GM18517 (cell line): ENCODE results near the gene SAFB2.

Experiments used
- ATAC-seq: cut with Tn5 transposase; IDR thresholded peaks from one replicate; pipeline ENCODE4 v1.9.1; 2021; ENCODE audit warnings: mild to moderate bottlenecking, moderate library complexity; ENCODE audit not compliant: unreplicated experiment

SAFB2 gene

DNA sequence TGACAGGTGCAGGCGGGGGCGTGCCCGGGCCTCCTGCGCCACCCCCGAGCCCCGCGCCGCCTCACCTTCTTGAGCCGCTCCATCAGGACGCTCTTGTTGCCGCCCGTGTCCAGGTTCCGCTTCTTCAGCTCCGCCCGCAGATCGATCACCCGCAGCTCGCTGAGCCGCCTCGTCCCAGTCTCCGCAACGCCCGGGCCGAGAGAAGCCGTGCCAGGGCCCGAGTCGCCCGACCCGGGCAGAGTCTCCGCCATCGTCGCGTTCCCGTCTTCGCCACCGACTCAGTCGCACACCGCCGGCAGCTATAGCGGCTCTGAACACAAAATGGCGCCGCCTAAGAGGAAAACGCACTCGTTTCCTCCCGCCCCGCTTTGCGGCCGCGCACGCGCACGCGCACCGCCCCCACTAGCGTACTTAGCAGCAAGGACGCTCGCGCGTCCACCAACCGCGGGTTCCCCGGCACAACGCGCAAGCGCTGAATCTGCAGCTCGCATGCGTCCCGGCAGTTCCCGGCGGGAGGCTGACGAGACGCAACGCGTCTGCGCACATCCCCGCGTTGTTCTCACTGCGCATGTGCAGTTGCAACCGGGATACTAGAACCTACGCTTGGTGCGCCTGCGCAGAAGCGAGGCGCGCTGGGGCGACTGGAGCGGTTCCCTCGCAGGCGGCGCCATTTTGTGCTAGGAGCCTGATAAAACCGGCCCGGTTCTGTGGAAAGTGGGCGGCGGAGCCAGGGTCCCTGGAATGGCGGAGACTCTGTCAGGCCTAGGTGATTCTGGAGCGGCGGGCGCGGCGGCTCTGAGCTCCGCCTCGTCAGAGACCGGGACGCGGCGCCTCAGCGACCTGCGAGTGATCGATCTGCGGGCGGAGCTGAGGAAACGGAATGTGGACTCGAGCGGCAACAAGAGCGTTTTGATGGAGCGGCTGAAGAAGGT, at the start of gene SAFB2, which contains the start of gene SAFB:
Gene SAFB2 (minus strand): TSS at position 312 of the 932 bp plus-strand sequence. CDS start 61 bp downstream, at position 251.
Gene SAFB (plus strand): TSS at position 619 of the 932 bp plus-strand sequence. CDS start 123 bp downstream, at position 742.
- ATAC-seq: peak; percentile 81

DNA sequence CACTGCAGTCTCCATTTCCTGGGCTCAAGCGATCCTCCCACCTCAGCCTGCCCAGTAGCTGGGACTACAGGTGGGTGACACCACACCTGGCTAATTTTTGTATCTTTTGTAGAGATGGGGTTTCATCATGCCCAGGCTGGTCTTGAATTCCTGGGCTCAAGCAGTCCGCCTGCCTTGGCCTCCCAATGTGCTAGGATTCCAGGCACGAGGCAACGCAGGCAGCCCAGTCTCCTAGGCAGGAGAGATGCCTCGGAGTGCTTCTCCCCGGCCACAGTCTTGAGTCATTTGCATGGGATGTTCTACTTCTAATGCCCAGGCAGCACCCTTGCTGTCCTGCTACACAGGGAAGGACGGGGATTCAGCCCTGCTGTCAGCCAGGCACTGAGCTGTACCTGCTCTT, 49.0 kb upstream of the SAFB2 start:
- ATAC-seq: no peak

DNA sequence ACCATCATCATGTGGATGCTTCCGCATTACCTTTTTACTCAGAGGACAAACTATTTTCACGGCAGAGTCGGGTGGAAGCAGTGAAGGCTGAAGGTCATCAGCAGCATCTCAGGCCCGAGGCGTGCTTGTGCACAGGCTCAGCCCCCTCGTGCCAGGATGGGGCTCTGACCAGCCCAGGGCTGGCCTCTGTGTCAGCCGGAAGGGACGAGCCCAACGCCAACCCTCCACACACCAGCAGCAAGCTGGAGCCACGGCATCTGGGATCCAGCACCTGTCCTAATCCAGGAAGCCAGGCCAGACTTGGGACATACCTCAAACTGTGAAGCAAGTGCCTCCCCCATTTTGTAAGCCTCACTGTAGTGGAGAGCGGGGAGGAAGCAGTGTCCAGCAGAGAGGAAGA, 46.6 kb upstream of the SAFB2 start:
- ATAC-seq: no peak

DNA sequence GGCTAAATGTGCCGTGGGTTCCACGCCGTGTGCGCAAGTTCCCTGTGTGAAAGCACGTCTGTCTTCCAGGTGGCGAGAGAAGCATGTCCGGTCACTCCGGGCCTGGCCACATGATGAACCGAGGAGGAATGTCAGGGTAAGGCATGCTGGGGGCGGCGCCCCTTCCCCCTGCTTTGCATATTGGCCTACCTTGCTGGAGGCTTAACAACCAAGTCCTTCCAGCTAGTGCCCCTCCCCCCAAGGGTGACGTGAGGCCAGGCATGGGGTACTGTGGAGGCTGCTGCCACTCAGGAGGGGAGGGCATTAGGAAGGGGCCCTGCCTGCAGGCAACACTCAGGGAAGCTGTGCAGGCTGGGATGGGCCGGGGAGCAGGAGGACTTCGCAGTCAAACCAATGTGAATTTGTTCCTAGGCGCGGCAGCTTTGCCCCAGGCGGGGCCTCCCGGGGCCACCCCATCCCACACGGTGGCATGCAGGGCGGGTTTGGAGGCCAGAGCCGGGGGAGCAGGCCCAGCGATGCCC, 45.2 kb upstream of the SAFB2 start:
- ATAC-seq: no peak

DNA sequence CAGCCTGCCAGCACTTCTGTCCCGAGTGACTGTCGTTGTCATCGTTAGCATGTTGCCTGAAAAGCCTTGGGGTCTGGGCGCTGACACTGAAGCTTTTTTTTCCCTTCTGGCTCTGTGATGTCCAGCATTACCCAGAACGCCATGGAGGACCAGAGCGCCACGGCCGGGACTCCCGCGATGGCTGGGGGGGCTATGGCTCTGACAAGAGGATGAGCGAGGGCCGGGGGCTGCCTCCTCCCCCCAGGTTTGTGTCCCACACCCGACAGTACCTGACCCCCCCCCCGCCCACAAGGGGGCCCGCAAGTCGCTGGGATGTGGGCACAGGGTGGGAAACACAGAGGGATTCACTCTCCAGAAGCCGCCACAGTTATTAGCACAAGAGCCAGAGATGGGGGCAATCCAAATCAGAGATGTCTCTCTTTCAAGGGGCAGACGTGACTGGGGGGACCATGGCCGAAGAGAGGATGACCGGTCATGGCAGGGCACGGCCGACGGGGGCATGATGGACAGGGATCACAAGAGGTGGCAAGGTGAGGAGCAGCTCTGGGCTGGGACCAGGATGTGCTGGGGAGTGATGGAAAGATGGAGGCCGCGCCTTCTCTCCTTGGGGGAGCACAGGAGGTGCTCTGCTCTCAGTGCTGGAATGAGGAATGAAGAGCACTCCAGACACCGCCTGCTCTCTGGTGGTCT, 44.5 kb upstream of the SAFB2 start:
- no peak for ATAC-seq

DNA sequence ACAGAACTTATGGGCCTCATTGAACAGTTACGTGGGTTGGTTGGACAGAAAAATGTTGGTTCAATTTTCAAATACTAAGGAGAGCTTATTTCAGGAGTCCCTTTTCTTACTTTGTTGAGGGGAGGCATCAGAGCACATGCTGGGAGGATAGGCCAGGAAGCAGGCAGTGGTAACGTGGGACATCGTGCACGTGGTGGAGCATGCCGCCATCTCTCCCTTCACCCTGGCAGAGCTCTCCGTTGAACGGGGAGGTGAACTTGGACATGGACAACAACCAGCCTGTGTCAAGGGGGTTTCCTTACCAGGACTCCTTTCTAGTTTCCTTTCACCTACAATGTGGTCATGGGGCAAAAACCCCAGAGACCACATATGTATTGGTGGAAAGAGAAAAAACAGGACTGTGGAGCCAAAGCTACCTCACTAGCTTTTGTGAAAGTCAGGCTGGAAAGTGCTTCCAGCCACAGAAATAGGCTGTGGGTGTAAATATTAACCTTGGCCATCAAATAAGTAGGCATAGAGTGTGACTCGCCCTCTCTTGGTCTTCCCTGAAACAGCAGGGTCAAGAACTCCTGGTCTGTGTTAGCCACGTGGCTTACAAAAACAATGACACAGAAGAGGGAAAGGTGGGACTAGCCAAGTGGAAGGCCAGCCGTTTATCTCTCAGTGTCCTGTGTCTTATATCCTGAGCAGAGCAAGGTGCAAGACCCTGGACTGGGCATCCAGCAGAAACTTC, 43.4 kb upstream of the SAFB2 start:
- no peak for ATAC-seq

DNA sequence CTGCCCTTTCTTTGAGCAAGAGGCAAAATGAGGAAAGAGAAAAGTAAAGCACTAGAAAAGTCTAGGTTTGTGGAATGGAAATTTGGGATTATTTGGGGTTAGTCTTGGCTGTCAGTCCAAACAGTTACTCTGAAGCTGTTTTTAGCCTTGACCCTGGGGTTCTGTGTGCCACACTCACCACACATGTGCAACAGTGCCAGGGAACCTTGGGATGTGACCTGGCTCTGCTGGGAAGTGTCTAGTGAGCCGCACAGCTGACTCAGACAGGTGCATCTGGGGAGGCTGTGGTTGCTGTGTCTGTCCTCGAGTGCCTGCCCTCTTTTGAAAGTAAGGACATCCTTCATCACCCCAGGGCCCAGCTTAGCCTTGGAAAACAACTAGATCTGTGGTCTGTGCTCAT, 41.9 kb upstream of the SAFB2 start:
- ATAC-seq: no peak

DNA sequence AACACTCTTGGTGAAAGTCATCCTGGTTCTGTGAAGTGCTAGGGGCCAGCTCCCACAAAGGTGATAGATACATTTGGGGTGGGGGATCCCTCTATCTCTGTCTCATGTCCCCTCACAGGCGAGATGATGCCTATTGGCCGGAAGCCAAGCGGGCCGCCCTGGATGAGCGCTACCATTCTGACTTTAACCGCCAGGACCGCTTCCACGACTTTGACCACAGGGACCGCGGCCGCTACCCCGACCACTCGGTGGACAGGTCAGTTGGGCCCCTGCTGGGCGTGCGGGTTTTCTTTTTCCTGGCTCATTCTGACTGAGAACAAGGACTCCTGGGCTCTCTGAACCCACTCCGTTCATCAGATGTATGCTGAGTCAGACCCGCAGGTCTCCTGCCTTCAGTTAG, 41.3 kb upstream of the SAFB2 start:
- ATAC-seq: no peak

DNA sequence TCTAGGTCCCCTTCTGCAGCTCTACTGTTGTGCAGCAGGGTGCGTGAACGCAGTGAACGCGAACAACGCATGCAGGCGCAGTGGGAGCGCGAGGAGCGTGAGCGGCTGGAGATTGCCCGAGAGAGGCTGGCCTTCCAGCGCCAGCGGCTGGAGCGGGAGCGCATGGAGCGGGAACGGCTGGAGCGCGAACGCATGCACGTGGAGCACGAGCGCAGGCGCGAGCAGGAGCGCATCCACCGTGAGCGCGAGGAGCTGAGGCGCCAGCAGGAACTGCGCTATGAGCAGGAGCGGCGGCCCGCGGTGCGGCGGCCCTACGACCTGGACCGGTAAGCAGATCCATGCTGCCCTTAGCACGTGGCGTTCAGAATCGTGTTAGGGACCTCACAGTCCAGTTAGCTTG, 38.9 kb upstream of the SAFB2 start:
- ATAC-seq: no peak

DNA sequence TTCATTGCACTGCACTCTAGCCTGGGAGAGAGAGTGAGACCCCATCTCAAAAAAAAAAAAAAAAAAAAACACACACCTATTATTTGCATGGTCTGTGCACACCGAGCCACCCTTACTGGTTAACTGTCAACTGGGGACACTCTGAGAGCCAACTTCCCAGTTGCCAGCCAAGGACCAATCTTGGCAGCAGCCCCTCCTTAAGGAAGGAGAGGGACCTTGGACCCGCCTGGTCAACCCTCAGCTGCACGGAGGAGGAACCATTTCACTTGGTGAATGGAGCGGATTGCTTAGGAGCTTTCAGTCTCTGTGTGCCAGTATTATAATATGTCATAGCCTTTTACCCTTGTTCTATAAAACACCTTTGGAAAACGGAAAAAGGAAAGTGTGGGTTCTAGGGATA, 32.8 kb upstream of the SAFB2 start:
- no peak for ATAC-seq

DNA sequence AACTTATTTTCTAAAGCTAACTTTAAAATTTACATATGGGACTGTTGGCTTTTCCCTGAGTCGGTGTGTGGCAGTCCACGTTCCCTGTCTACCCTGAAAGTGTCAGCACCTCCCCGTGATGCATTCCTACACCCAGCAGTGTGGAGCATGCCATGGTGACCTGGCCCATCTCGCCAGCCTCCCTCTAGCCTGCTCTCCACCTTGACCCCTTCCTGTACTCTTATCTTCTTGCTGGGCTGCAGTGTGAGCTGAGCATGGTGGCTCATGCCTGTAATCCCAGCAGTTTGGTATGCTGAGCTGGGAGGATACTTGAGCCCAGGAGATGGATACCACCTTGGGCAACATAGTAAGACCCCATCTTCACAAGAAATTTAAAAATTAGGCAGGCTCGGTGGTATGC, 32.4 kb upstream of the SAFB2 start:
- ATAC-seq: no peak

DNA sequence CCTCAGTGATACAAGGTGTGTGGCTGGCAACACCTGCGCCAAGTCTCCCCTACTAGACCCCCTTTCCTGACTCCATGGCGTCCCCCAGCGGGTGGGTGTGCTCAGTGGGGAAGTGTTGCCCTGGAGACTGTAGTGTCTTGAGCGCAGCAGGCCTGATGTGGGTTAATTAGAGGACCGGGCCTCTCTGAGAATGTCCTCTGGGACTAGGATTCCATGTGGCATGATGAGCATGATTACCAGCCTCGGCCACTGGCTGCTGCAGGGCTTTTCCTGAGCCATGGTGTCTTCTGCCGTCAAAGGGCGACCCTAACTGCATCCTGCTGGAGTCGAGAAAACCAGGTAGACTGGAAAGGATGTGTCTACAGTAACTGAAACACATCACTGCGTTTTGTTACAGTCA, 29.7 kb upstream of the SAFB2 start:
- no peak for ATAC-seq

DNA sequence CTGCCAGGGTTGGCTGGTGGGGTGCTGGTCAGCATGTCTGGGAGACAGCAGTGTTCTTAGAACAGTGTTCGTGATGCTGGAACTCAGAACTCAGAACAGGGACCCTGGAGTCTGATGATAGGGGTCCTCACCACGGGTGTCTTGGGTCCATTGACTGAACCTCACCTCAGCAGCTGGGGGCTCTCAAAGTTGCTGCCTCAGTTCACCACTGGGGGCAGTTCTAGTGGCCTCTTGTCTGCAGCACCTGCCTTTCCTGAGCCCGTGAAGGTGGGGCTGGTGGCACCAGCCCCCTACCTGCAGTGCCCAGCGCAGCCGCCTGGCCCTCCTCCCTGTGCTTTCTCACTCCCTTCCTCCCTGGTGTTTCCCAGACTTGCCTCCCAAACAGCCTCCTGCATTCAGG, 28.8 kb upstream of the SAFB2 start:
- ATAC-seq: no peak

DNA sequence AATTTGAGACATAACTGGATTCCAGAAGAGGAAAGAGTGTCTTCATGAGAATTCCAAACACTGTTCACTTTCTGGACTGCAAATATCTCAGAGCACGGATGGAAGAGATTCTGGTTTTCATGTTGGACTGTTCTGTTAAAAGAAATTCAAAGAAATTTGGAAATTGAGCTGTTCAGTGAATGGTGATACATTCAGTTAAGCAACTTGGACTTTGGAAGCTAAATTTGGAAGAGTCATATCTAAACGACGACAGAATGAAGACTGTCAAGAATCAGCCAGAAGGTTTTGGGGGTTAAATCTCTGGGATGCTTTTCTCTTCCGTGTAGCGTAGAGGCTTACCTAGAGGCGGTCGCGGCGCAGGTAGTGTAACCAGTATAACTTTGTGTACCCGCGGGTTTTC, 25.9 kb upstream of the SAFB2 start:
- ATAC-seq: no peak

DNA sequence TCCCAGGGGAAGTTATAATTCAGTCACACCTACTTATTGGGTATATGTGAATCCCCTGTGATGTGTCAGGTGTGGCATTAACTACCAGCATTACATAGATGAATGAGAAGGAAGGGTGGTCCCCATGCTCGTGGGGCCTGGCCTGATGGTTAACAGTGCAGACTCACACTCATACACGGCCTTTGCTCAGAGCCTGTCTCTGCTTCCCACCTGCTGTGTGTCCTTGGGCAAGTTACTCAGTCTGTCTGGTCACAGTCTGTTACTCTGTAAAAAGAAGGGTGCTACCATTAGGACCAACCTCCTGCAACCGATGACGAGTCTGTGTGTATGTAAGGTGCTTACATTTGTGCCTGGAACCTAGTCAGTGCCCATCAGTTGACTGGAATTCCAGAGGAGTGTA, 24.1 kb upstream of the SAFB2 start:
- ATAC-seq: no peak

DNA sequence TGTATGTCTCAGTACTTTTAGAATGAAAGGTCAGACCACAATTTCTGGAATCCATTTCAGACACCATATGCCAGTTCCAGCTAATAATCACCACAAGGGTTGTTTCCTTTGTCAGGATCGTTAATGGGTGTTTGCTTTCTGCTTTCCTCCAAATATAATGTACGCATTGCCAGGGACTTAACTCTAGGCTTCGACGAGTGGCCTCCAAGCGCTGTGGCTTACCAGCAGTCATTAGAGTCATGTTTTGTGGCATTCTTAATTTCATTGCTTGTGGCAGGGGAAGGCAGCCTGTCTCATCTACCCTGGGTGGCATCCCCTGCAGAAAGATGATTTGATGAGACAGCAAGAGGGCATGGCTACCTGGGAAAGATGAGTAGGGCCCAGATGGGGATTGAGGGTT, 22.8 kb upstream of the SAFB2 start:
- ATAC-seq: no peak

DNA sequence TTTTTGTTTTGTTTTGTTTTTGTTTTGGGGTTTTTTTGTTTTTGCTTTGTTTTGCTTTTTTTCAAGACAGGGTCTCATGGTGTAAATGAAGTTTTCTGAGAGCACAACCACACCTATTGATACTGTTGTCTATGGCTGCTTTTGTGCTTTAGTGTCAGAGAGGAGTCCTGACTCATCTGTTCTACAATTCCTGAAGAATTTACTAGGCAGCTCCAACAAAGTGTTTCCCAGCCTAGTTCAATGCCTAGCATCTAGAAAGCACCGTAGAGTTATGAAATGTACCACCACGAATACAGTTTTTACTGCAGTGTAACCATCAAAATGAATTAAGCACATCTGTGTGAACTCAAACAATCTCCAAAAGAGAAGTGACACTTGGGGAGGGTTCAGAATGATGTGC, 21.5 kb upstream of the SAFB2 start:
- ATAC-seq: no peak

DNA sequence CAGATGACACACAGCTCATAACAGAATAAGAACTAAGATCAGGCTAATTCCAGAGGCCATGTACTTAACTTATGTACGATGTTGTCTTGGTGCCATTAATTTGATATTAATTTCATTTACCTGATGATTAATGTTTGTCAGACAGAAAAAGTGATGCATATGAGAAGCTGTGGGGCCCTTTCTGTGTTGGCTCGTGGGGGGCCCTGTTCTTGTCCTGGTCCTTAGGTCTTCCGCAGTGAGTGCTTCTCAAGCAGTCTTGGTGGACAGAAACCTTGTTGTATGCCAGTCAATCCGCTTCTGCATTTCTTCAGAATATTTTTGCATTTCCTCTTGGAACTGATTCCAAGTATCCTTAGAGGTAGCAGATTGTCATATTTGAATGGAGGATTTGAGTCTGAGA, 20.5 kb upstream of the SAFB2 start:
- ATAC-seq: no peak

DNA sequence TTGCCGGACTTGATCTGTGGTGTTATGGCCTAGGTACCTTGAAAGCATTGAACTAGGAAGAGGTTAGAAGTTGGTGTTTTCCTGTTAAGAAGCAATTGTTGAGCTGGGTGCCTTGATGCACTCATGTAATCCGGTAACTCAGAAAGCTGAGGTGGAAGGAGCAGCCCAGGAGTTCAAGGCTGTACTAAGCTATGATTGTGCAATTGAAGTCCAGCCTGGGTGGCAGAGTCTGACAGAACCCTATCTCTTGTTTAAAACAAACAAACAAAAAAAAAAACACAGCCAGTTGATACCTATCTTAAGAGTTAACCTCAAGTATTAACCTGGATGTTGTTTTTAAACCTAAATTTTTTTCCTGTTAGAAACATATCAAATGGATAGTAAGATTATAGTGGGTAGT, 19.6 kb upstream of the SAFB2 start:
- ATAC-seq: no peak

DNA sequence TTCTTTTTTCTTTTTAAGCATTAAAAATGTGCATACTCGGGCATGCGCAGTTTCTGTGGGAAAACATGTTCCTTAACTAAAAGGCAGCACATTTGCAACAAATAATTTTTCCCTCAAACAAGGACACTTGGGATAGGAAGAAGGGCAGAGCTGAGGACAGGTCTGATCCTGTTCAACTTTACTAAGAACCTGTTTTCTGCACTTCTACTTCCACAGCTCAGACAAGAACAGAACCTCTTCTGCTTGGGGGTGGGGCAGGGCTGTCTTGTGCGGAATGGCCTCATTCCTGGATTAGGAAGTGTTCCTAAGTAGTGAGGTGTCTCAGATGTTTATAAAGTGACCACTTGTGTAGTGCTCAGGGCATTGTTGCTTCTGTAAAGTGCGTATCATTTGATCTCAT, 18.6 kb upstream of the SAFB2 start:
- no peak for ATAC-seq

DNA sequence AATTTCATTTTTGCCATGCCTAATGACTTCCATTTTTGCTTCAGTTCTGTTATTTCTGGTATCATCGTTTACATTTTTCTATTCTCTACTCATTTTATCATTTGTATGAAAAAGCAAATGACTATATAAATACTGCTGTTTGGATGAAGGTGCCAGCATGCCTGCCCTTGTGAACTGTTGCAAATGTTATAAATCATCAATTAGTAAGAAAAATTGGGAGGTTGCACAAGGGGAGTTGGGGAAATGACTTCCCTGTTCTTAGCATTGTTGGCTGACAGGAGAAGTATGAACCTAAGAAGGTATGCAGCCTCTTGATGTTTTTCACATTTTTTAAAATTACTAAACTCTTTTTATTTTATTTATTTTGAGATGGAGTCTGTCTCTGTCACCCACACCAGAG, 15.4 kb upstream of the SAFB2 start:
- no peak for ATAC-seq
